SK-N-SH treated with all-trans-retinoic acid at 6 μM for 48 hours (cell line): ENCODE data around the gene DIAPH3.

ENCODE experiments used
- ZFP30 ChIP-seq: fragments of 450-650 bp; formaldehyde crosslinking; IDR thresholded peaks from 2 replicates; pipeline ENCODE4 v1.5.0; 2022; ENCODE audit warnings: mild to moderate bottlenecking, moderate library complexity
- TF ChIP-seq, protein P1 (sequence below): fragments of 250-450 bp; sonication (Bioruptor Pico); IDR thresholded peaks from 2 replicates; pipeline ENCODE4 v1.8.0; 2020; ENCODE audit warnings: mild to moderate bottlenecking, moderate library complexity, borderline replicate concordance

DNA sequence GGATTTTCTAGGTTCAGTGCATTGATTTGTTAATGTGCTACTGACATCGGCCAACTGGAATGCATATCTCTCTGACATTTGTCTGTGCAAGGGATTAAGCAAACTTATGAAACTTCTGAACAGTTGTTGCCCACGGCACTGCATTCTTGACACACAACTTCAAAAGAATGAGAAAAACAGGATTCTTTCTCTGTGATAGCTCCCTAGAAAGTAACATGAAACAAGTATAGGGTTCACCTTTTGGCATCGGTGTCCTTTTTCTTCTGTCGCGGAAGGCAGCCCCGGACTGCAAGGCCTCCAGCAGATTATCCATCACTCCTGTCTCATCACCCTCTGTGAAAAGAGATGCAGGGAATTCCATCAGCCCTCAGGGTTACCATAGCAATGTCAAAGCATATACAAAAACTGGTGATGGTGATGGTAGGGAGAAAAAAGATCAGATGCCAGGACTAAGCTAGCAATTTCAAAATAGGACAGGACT lies 389.2 kb downstream of the DIAPH3 start:
- TF ChIP-seq, protein P1, sequence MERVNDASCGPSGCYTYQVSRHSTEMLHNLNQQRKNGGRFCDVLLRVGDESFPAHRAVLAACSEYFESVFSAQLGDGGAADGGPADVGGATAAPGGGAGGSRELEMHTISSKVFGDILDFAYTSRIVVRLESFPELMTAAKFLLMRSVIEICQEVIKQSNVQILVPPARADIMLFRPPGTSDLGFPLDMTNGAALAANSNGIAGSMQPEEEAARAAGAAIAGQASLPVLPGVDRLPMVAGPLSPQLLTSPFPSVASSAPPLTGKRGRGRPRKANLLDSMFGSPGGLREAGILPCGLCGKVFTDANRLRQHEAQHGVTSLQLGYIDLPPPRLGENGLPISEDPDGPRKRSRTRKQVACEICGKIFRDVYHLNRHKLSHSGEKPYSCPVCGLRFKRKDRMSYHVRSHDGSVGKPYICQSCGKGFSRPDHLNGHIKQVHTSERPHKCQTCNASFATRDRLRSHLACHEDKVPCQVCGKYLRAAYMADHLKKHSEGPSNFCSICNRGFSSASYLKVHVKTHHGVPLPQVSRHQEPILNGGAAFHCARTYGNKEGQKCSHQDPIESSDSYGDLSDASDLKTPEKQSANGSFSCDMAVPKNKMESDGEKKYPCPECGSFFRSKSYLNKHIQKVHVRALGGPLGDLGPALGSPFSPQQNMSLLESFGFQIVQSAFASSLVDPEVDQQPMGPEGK, result no peak
- TF ChIP-seq ZFP30 (CRISPR knock-in tag), result no peak
